Measurements from ENCODE around the gene CASP9. TPM values are rescaled to one million over a fixed set of nuclear protein-coding genes. Genes with fewer than 3 reads are reported as not detected.
"Not testable (repeated sequence)": the region's sequence is repeated elsewhere in the genome, so short reads cannot be mapped to it uniquely, and the experiment has no call there.

Gene CASP9
- total RNA-seq, 1 experiment from 2014 or later: 8.0 TPM

DNA sequence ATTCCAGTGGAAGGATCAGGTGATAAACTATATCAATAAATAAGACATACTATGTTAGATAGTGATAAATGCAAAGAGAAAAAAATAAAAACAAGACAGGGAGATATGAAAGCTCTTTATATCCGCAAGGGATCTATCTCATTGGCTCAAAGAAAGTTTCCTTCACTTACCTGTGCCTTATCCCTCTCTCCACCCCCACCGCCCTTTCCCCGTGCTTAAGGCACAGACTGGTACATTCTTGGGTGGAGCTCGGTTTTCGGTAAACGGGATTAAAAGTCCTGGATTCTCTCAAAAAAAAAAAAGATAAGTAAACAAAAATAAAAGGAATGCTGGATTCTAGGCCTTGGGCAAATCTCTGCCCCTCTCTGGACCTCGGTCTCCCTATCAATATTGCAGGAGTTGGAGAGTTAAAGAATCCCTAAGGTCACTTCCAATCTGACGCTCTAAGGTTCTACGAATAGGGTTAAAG is 2.0 kb upstream of the CASP9 start:
- no peak for DNase-seq (ENCODE audit: low spot score)

DNA sequence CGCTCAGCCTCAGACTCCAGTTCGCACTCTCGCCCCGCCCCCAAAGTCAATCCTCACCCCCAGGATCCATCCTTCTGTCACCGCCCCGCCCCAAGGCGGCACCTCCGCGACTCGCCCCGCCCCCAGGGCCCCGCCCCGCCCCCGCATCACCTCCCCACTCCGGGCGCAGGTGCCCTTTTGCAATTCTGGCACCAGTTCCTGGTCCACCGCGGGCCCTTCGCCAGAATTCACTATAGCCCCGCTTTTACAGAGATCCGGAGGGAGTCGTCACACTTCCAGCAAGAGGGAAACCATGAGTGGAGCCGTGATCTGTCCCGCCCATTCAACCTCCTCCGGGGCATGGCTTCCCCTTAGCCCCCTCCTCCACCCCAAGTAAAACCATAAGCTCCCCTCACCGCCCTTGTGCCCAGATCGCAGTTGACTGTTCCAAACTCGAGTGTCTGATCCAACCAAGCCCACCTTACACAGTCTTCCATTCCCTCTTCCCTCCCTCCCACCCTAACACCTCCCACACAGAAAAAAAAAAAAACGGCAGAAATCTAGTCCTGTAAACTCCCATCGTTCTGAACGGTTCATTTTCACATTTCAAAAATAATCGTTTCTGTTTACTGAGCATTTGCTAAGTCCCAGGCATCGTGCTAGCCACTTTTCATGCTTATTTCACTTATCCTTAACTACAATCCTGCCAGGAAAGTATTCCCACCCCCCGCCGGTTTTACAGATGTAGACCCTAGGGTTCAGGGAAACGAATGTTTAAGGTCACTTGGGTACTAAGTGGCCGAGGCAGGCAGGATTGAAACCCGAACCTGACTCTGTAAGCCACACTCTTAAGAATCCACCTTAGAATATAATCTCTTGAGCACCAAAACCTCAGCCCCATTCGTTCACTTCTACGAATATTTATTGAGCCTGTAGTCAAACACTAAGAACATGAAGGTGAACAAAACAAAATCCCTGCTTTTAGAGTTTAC is 1.3 kb upstream of the CASP9 start:
- DNase-seq (ENCODE audit: low spot score): peak; percentile 85

- peak; percentile 78 for DNase-seq (ENCODE audit: low spot score)
These were observed 451 bp upstream of the CASP9 start for GRCh38 chr1:15524283-15525049.

GRCh38 chr1:15523104-15524020 is 653 bp downstream of the CASP9 start:
- DNase-seq (ENCODE audit: low spot score): no peak

- DNase-seq (ENCODE audit: low spot score): no peak
These were observed 1.5 kb downstream of the CASP9 start for GRCh38 chr1:15522551-15522950.

- not testable (repeated sequence) for DNase-seq (ENCODE audit: low spot score)
These were observed 2.7 kb downstream of the CASP9 start for GRCh38 chr1:15521206-15521906.

GRCh38 chr1:15519625-15520024 is 4.4 kb downstream of the CASP9 start:
- no peak for DNase-seq (ENCODE audit: low spot score)

GRCh38 chr1:15515022-15515663 is 8.9 kb downstream of the CASP9 start:
- DNase-seq (ENCODE audit: low spot score): peak; percentile 13

DNA sequence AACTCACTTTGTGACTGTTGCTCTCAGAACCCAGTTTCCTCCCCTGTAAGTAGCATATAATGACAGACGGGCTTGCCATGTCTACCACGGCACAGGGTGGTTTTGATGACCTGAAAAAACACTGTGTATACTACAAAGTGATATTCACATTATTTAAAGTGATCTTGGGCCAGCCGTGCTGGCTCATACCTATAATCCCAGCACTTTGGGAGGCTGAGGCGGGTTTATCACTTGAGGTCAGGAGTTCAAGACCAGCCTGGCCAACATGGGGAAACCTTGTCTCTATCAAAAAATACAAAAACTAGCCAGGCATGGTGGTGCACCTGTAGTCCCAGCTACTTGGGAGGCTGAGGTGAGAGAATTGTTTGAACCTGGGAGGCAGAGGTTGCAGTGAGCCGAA is 9.5 kb downstream of the CASP9 start:
- DNase-seq (ENCODE audit: low spot score): not testable (repeated sequence)

GRCh38 chr1:15513919-15514318 is 10.1 kb downstream of the CASP9 start:
- no peak for DNase-seq (ENCODE audit: low spot score)

GRCh38 chr1:15513192-15513591 is 10.8 kb downstream of the CASP9 start:
- no peak for DNase-seq (ENCODE audit: low spot score)

GRCh38 chr1:15510611-15511405 is 13.2 kb downstream of the CASP9 start:
- DNase-seq (ENCODE audit: low spot score): no peak

DNA sequence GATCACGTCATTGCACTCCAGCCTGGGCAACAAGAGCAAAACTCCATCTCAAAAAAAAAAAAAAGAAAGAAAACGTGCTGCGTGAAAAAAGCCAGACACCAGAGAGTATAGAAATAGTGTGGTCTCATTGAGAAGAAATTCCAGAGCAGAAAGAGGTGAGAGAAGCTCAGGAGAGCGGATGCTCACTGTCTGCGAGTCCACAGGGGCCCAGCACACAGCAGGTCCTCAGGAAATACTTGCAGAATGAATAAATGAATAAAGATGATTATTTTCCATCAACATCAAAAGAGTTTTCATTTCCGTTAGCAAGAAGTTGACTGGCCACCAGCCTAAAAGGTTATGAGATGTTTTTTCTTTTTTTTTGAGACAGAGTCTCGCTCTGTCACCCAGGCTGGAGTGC is 14.4 kb downstream of the CASP9 start:
- DNase-seq (ENCODE audit: low spot score): no peak

- no peak for DNase-seq (ENCODE audit: low spot score)
These were observed 15.1 kb downstream of the CASP9 start for GRCh38 chr1:15508700-15509487.

- no peak for DNase-seq (ENCODE audit: low spot score)
These were observed 16.7 kb downstream of the CASP9 start for GRCh38 chr1:15507278-15507677.

GRCh38 chr1:15506831-15507230 is 17.2 kb downstream of the CASP9 start:
- DNase-seq (ENCODE audit: low spot score): no peak

DNA sequence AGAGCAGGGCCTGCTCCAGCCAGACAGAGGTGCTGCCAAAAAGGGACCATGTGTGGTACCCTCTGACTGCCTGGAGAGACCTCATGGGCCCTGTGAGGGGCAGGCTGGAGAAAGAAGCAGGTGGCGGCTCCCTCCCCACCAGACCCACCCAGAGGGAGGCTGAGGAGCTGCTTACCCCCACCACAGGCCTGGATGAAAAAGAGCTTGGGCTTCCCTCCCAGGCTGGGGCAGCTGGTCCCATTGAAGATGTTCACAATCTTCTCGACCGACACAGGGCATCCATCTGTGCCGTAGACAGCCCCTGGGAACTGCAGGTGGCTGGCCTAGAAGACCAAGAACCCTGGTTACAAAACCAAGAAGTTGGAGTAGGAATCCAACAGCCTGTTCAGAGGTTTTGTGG is 19.6 kb downstream of the CASP9 start:
- DNase-seq (ENCODE audit: low spot score): no peak

DNA sequence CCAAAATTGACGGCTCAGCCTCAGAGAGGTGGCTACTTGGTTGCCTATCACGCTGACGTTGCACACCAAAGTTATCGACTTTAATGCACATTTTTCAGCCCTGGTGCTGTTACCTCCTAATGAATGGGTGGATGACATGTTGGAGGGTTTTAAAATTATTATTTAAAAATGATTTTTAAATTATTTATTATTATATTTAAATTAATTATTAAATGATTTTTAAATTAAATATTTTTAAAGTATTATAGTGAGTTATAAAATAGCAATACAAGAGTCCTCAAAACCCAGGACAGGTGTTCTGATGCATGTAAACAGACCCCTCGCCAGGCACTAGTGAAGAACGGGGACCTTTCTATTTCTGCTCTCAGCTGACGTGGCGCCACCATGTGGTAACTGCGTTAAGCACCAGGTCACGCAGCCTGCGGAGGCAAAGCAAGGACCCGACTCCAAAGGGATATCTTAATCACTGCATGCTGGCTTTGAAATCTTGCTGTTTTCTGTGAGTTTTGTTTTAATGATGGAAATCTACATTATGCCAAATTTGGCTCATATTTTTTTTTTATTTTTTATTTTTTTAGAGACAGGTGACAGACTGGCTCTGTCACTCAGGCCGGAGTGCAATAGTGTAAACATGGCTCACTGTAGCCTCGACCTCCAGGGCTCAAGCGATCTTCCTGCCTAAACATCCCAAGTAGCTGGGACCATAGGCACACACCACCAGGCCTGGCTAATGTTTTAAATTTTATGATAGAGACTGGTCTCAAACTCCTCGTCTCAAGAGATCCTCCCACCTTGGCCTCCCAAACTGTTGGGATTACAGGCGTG is 22.6 kb downstream of the CASP9 start:
- peak; percentile 14 for DNase-seq (ENCODE audit: low spot score)
